Right atrium auricular region (tissue), 2 donors: ENCODE data around the gene PIPOX. TPM values are rescaled to one million over a fixed set of nuclear protein-coding genes. Genes with fewer than 3 reads are reported as not detected.

Experiments
- total RNA-seq, 2 donors: library from RNA; depleted of rRNA; stranded (reverse); fragments of >200 nt; gene quantifications; one replicate each; pipeline ENCODE4 v1.1.0, GENCODE V29; 2016

PIPOX gene
- total RNA-seq, 2 donors from 2014 or later: 0.37 to 0.79 TPM

Other genes with a start within 250 kb of the PIPOX start
- 10 to 100 TPM; 26.5 to 30.0 TPM for gene FAM222B, start 200.4 kb upstream of the PIPOX start, total RNA-seq
- gene ERAL1, start 188.1 kb upstream of the PIPOX start, total RNA-seq: 10 to 100 TPM; 32.0 to 51.4 TPM
- 10 to 100 TPM; 52.8 to 57.7 TPM for gene FLOT2, start 145.4 kb upstream of the PIPOX start, total RNA-seq
- gene DHRS13, start 140.1 kb upstream of the PIPOX start, total RNA-seq: 1 to 10 TPM; 2.5 to 3.9 TPM
- gene PHF12, start 91.6 kb upstream of the PIPOX start, total RNA-seq: 10 to 100 TPM; 19.6 to 35.7 TPM
- gene SEZ6, start 37.1 kb upstream of the PIPOX start, total RNA-seq: under 1 TPM in 1 of 2 donors, not detected in 1; 0.35 TPM
- gene MYO18A, start 137.3 kb downstream of the PIPOX start, total RNA-seq: 100 to 1,000 TPM; 159 to 219 TPM
- gene CRYBA1, start 203.7 kb downstream of the PIPOX start, total RNA-seq: not detected